Midbrain (tissue), 1 donor: ENCODE measurements around the gene AP4E1.
"Not testable (repeated sequence)": the region's sequence is repeated elsewhere in the genome, so short reads cannot be mapped to it uniquely, and the experiment has no call there.

ENCODE experiments used
- DNase-seq: peaks from one replicate; lab custom pipeline; 2025; lab: John Stamatoyannopoulos, UW

The AP4E1 gene

DNA sequence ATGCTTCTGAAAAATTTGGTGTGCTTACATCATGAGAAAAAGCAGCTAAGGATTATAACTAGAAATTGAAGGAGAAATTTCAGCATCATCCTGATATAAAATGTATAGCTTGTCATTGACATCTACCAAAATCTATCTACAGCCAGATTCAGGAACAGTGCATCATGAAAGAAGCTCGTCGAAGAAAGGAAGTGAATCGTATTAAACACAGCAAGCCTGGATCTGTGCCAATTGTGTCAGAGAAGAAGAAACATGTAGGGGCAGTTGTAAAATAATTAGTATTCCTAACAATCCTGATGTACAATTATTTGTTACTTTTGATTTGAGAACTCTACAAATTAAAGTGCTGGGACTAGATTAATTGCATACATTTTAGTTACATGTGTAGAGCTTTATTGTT lies 37.2 kb downstream of the AP4E1 start:
- DNase-seq = no peak

DNA sequence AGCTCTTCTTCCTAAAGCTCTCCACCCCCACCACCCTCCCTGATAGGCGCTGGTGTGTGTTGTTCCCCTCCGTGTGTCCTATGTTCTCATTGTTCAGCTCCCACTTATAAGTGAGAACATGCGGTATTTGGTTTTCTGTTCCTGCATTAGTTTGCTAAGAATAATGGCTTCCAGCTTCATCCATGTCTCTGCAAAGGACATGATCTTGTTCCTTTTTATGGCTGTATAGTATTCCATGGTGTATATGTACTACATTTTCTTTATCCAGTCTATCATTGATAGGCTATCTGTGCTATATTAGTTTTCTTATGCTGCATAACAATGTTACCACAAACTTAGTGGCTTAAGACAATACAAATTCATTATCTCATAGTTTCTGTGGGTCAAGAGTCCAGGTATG lies 42.3 kb downstream of the AP4E1 start:
- DNase-seq = not testable (repeated sequence)

DNA sequence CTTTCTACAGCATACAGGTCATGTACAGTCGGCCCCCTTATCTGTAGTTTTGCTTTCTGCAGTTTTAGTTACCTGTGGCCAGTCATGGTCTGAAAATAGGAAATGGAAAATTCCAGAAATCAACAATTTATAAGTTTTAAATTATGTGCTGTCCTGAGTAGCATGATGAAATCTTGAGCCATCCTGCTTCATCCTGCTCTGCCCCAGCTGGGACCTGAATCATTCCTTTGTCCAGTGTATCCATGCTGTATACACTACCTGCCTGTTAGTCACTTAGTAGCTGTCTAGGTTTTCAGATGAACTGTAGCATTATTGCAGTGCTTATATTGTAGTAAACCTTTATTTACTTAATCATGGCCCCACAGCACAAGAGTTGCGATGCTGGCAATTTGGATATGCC lies 44.8 kb downstream of the AP4E1 start:
- no peak for DNase-seq

DNA sequence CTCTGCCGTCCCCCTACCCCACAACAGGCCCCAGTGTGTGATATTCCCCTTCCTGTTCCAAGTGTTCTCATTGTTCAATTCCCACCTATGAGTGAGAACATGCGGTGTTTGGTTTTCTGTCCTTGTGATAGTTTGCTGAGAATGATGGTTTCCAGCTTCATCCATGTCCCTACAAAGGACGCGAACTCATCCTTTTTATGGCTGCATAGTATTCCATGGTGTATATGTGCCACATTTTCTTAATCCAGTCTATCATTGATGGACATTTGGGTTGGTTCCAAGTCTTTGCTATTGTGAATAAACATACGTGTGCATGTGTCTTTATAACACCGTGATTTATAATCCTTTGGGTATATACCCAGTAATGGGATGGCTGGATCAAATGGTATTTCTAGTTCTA lies 46.4 kb downstream of the AP4E1 start:
- DNase-seq = not testable (repeated sequence)

DNA sequence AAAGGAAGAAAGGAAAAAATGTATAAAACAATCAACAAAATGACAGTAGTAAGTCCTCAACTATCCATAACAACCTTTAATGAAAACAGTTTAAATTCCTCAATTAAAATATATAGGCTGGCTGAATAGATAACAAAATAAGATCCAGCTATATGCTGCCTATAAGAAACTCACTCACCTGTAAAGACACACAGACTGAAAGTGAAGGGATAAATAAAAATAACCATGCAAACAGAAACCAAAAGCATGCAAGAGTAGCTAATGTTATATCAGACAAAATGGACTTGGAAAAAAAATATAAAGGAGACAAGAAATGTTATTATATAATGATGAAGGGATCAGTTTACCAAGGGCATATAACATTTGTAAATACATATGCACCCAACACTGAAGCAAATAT lies 51.2 kb downstream of the AP4E1 start:
- no peak for DNase-seq

DNA sequence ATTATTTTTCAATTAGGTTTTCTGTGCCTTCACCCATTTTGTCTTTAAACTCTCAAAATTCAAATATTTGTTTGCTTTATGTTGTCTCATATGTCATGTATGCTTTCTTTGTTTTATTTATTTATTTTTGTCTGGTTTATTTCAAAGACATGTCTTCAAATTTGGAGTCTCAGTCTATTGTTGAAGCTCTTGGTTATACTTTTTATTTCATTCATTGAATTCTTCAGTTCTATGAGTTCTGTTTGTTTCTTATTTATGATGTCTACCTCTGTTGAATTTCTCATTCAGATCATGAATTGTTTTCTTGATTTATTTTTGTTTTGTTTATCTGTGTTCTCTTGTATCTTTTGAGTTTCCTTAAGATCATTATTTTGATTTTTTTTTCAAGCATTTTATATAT lies 55.6 kb downstream of the AP4E1 start:
- DNase-seq = no peak

DNA sequence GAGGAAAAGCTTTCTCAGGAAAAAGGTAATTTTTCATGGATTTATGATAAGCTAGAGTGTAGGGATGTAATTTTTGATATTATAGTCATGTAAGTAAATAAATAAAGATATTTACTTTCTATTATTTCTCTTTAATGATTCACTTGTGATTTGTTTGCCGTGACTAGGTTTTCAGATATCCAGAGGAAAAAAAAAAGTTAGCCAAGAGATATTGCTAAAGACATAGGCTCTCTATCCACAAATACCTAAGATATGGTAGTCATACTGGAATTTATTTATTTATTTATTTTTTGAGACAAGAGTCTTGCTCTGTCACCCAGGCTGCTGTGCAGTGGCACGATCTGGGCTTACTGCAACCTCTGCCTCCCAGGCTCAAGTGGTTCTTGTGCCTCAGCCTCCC lies 59.9 kb downstream of the AP4E1 start:
- DNase-seq = no peak

DNA sequence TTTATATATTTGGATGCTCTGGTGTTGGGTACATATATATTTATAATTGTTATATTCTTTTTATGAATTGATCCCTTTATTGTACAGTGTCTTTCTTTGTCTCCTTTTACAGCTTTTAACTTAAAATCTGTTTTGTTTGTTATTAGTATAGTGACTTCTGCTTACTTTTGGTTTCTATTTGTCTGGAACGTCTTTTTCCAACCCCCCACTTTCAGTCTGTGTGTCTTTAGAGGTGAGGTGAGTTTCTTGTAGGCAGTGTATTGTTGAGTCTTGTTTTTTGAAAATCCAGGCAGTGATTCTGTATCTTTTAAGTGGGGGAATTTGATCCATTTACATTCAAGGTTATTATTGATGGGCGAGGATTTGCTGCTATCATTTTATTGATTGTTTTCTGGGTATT lies 62.0 kb downstream of the AP4E1 start:
- DNase-seq = no peak

DNA sequence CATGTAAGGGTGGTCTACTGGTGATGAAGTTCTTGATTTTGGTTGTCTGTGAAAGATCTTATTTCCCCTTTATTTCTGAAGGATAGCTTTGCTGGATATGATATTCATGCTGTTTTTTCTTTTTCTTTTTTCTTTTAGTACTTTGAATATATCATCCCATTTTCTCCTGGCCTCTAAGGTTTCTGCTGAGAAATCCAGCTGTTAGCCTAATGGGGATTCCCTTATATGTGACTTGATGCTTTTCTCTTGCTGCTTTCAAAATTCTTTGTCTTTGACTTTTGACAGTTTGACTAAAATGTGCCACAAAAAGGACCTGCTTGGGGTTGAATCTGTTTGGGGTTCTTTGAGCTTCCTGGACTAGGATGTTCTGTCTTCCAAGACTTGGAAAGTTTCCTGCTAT lies 62.6 kb downstream of the AP4E1 start:
- no peak for DNase-seq

DNA sequence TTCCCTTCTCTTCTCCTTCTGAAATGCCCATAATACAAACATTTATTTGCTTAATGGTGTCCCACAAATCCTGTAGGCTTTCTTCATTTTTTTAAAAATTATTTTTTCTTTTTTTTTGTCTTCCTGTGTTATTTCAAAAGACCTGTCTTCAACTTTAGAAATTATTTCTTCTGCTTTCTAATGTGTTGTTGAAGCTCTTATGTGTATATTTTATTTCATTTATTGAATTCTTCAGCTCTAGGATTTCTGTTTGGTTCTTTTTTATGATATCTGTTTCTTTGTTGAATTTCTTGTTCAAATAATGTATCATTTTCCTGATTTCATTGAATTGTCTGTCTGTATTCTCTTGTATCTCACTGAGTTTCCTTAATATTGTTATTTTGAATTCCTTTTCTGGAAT lies 63.1 kb downstream of the AP4E1 start:
- DNase-seq = no peak

DNA sequence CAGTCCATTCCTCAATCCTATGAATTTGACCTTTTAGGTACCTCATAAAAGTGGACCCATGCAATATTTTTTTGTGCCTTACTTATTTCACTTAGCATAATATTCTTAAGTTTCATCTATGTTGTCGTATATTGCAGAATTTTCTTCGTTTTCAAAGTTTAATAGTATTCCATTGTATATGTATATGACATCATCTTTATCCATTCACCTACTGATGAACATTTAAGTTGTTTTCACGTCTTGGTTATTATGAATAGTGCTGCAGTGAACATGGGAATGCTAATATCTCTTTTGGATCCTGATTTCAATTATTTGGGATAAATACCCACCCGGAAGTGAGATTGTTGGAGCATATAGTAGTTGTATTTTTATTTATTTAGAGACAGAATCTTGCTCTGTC lies 65.1 kb downstream of the AP4E1 start:
- DNase-seq = no peak

DNA sequence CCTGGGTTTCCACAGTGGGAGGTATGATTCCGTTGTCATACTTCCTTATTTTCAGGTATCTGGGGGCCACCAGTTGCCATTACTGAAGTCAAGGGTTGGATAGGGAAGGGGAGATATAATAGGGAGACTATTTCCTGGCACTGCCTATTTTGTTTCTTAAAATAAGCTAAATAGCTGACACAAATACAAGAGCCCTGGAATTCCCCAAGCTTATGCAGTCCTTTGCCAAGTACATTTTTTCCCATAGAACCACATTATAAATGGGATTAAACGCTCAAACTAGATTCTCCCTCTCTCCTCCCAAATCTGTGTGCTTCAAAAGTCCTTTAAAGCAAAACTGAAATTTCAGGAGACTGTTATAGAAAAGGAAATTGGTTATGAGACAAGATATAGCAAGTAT lies 68.7 kb downstream of the AP4E1 start:
- DNase-seq = no peak

DNA sequence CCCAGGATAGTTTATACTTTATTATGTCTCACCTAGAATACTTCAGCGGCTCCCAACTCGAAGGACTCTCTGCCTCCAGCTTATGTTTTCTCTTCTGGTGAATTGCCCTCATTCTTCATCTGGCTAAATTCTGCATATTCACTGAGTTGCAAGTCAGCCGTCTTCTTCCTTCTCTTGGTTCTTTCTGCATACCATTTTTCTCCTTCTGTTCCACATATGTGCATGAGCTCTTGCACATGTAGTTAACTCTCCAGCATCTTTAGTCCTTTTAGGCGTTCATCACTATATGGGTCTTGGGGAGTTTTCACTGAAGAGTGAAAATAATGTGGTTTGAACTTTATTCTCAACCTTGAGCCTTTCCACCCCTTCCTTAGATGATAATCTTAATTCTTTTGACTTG lies 70.1 kb downstream of the AP4E1 start:
- DNase-seq = no peak

DNA sequence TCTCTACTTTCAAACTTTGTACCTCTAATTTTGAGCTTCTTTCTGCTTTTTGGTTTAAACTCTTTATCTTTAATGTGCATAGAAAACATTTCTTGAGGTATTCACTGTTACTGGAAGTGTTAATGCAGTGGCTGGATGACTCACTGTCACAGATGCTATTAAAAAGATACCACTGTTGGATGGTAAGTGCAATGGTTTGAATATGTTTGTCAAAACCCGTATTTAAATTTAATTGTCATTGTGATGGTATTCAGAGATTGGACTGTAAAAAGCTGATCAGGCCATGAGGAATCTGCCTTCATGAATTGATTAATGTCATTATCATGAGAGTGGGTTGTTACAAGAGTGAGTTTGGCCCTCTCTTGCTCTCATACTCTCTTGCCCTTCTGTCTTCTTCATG lies 70.6 kb downstream of the AP4E1 start:
- DNase-seq = no peak

DNA sequence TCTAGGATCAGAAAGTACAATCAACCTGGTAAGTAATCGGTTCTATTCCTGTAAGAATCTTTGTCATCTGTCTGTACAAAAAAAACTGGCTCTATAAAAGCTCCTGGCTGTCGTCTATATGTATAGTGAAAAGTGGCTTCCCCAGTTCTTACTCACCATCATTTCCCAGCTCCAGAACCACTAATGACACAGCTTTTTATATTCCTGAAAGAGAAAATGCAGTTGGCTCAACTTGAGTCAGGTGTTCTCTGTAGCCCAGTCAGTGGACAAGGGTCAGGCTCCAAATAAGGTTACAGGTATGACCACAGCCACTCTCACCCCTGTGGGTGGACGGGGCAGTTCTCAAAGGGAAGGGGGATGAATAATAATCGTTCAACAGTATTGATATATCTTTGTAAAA lies 85.1 kb downstream of the AP4E1 start:
- DNase-seq = no peak

DNA sequence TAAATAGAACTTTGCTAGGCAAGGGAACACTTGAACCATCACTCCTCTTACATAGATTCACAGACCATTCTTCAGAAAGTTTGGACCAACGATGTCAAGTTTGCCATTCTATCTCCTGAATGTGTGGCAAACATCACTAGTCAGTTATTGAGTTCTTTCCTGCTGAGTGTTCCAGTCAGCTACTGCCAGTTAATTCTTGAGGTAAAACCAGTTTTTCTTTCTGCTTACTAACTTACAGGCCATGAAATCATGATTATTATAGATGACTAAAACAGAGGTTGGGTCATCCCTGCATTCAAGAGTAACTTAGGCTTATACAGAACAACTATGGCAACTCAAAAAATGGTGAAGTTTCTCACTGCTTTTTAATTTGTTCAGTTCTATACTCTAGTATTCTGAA lies 88.2 kb downstream of the AP4E1 start:
- no peak for DNase-seq

DNA sequence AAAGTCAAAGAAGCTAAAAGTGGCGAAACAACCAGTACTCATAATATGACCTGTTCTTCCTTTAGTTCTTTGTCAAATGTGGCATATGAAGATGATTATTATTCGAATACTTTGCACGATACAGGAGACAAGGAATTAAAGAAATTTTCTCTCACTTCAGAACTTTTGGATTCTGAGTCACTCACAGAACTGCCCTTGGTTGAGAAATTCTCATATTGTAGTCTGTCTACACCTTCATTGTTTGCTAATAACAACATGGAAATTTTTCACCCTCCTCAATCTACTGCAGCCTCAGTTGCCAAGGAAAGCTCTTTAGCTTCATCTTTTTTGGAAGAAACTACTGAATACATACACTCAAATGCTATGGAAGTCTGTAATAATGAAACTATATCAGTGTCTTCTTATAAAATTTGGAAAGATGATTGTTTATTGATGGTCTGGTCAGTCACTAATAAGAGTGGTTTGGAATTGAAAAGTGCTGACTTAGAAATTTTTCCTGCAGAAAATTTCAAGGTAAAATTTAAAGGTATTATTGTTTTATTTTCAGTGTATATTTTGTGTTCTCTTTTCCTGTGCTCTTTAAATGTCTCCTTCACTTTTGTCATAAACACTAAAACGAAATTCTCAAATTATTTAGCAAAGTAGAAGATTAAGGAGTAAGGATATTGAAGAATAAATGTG lies 89.0 kb downstream of the AP4E1 start:
- no peak for DNase-seq

DNA sequence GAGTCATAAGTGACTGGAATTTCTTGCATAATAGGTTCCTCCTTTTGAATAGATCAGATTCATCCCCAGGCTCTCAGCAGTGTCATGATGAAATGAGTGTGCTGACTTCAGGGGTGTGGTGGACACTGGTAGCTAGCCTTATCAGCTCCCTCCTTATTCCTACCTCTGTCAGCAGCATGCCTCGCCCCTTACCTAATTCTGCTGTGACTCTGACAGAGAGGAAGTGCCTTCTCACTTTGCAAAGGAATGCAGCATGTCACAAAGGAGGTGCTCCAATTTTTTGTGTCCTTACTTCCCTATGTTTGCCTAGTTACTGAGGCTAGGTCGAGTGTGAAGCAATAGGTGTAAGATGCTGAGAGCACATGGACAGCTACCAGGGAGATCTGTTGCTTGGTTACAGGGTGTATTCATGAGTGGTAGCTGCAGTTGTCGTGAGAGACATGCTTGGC lies 95.6 kb downstream of the AP4E1 start:
- DNase-seq = no peak

DNA sequence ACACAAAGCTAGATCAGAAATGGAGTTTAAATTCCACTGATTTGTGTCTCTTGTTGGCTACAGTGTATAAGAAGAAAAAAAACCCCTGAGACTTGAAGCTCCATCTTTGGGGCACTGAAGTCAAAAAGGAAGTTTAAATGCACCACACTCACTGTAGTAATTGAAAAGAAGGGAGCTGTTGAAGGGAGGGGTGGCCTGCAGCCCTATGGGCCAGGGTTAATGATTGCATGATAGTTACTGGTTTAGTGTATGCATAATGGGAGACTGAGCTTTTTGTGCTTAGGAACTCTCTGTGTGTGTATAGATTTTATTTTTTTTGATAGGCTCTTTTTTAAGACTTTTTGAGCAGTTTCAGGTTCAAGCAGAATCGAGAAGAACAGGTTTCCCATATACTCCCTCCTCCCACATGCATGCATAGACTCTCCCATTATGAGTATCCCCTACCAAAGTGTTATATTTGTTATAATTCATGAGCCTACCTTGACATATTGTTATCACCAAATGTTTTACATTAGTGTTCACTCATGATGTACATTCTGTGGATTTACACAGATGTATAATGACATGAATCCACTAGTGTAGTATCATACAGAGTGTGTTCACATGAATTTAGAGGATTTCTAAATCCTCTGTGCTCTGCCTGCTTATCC lies 98.0 kb downstream of the AP4E1 start:
- no peak for DNase-seq

DNA sequence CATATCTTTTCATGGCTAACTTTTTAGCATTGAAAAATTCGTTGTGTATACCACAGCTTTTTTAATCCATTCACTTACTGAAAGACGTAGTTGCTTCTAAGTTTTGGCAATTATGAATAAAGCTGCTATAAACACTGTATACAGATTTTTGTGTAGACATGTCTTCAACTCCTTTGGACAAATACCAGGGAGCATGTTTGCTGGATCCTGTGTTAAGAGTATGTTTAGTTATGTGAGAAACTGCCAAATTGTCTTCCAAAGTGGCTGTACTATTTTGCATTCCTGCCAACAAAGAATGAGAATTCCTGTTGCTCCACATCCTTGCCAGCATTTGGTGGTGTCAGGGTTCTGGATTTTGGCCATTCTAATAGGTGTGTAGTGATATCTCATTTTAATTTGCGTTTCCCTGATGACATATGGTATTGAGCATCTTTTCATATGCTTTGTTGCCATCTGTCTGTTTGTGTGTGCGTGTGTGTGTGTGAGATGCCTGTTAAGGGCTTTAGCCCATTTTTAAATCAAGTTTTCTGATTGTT lies 98.7 kb downstream of the AP4E1 start:
- no peak for DNase-seq

DNA sequence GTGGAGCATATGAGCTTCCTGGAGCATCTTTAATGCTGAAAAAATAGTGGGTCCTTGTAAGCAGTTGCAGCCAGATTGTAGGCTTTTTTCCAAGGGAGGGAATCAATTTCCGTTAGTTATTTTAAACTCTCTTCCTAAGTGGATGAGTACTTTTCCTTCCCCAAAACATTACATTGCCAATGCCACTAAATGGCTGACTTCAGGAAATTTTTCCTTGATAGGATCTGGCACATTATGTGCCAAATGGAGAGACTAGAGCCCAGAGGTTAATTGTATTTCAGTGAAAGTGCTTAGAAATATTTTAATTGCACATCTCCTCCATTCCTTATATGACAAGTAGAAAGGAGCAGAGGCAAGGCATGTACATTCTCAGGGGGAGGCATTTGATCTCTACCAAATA lies 102.7 kb downstream of the AP4E1 start:
- DNase-seq = no peak

DNA sequence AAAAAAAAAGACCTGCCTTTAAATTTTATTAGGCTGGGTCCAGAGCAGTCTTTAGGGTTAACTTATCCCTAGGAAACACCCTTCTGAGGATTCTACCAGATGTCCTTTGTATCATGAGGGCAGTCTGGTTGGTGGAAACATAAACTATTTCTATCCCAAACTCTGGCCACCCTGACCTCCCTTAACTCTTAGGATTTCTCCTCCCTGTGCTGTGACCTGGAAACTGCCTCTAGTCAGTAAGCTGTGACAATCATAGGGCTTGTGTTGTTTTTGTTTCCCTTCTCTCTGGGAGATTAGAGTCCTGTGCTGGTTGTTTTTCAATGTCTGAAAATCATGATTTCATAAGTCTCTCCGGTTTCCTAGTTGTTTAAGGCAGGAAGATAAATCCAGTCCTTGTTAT lies 108.1 kb downstream of the AP4E1 start:
- no peak for DNase-seq

DNA sequence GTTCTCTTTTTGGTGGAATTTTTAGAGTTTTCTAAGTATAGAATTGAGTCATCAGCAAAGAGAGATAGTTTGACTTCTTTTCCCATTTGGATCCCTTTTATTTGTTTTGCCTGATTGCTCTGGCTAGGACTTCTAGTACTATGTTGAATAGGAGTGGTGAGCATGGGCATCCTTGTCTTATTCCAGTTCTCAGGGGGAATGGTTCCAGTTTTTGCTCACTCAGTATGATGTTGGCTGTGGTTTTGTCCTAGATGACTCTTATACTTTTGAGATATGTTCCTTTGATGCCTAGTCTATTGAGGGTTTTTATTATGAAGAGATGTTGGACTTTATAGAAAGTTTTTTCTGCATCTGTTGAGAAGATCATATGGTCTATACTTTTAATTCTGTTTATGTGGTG lies 113.7 kb downstream of the AP4E1 start:
- no peak for DNase-seq

DNA sequence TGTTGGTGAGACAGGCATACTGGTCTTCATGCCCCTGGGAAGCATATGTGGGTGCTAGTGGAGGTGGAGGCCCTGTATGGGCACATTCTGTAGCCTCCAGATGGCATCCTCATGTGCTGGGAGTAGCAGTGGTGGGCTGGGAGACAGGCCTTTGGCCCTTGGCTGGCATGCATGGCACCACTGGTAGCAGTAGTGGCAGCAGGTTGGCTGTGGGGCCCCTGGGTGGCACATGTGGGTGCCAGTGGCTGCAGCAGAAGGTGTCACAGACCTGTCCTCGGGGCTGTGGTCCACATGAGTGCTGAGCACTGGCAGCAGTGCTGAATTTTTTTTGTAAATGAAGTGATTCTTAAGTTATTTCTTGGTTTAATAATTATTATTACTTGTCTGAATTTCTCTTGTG lies 115.0 kb downstream of the AP4E1 start:
- no peak for DNase-seq
